CD4-positive, CD25-positive, alpha-beta regulatory T cell (primary cell): ENCODE measurements around the gene AGBL3. TPM values are rescaled to one million over a fixed set of nuclear protein-coding genes. Genes with fewer than 3 reads are reported as not detected.

Source experiments
- ATAC-seq, 2 donors: fragments of 150-1000 bp; cut with Tn5 transposase; one replicate each; pipeline ENCODE4 v1.10.0; 2021; ENCODE audit warnings: low read depth in 2 of 2, moderate number of reproducible peaks in 2 of 2, moderate library complexity in 1 of 2
- DNase-seq, 3 donors: peaks; one replicate each; pipeline versions ENCODE4 v3.0.0 to v3.0.0-alpha.2; 2012 to 2022; ENCODE audit warnings: mixed read lengths in 1 of 3
- H3K27ac ChIP-seq: one replicate; pipeline ENCODE4 v1.7.0; 2013; ENCODE audit warnings: mild to moderate bottlenecking, low read length; ENCODE audit not compliant: insufficient read depth, poor library complexity, severe bottlenecking
- H3K27me3 ChIP-seq: one replicate; pipeline ENCODE4 v1.7.0; 2013; ENCODE audit warnings: low read length; ENCODE audit not compliant: control insufficient read depth, insufficient read depth
- H3K36me3 ChIP-seq: one replicate; pipeline ENCODE4 v1.7.0; 2013; ENCODE audit warnings: mild to moderate bottlenecking, low read length, moderate library complexity; ENCODE audit not compliant: control insufficient read depth, insufficient read depth
- H3K4me1 ChIP-seq: 2 replicates; pipeline ENCODE4 v1.7.0; 2013; ENCODE audit warnings: mild to moderate bottlenecking, low read length; ENCODE audit not compliant: insufficient read depth, control insufficient read depth, poor library complexity, severe bottlenecking
- H3K4me3 ChIP-seq: one replicate; pipeline ENCODE4 v1.7.0; 2013; ENCODE audit warnings: low read depth, mild to moderate bottlenecking, low read length, moderate library complexity
- H3K9me3 ChIP-seq, 2 experiments: 1 replicate in 1 of 2; 2 replicates in 1 of 2; pipeline ENCODE4 v1.7.0; 2013; ENCODE audit warnings: low read length in 2 of 2, mild to moderate bottlenecking in 1 of 2, moderate library complexity in 1 of 2; ENCODE audit not compliant: control insufficient read depth in 2 of 2
- H3K27ac Mint-ChIP-seq, 3 donors: one replicate each; pipeline ENCODE4 v1.8.0; 2020 to 2022; ENCODE audit warnings: mild to moderate bottlenecking in 3 of 3, mixed read lengths in 3 of 3, moderate library complexity in 2 of 3
- H3K27me3 Mint-ChIP-seq: one replicate; pipeline ENCODE4 v1.8.0; 2022; ENCODE audit warnings: mild to moderate bottlenecking, mixed read lengths
- H3K36me3 Mint-ChIP-seq: one replicate; pipeline ENCODE4 v1.8.0; 2020; ENCODE audit warnings: mixed read lengths
- H3K4me1 Mint-ChIP-seq, 4 donors: one replicate each; pipeline ENCODE4 v1.8.0; 2020 to 2022; ENCODE audit warnings: mixed read lengths in 4 of 4, mild to moderate bottlenecking in 1 of 4
- H3K4me3 Mint-ChIP-seq, 4 donors: one replicate each; pipeline ENCODE4 v1.8.0; 2020 to 2022; ENCODE audit warnings: mild to moderate bottlenecking in 4 of 4, mixed read lengths in 4 of 4, moderate library complexity in 3 of 4
- H3K9me3 Mint-ChIP-seq, 7 donors: one replicate each; pipeline ENCODE4 v1.8.0; 2020 to 2022; ENCODE audit warnings: mixed read lengths in 7 of 7, mild to moderate bottlenecking in 3 of 7, moderate library complexity in 2 of 7
- polyA plus RNA-seq, 4 donors: library from polyadenylated mRNA; unstranded; fragments of 300-500 nt; fragmentation: Illumina TruSeq; gene quantifications; one replicate each; pipeline ENCODE4 v1.2.3, GENCODE V29; 2021
- total RNA-seq: library from RNA; stranded (reverse); gene quantifications from one replicate; pipeline ENCODE4 v1.2.3, GENCODE V29; 2022

Gene AGBL3
- total and polyA plus RNA-seq, 5 donors from 2014 or later: 0.37 to 1.0 (median 0.80) TPM; not detected in 1

DNA sequence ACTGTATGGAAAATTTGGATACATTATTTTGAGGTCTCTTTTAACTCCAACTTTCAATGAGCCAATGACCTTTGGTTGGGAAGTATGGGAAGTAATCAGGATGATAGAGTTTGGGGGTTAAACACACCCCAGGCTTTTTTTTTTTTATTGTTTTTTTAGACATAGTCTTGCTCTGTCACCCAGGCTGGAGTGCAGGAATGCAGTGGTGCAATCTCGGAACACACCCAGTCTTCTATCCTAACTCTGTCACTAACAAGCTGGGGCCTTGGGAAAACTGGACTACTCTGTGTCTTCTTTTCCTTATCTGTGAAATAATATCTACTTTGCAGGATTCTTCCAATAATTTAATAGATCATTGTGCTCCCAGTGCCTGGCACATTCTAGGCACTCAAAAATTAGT, 37.6 kb upstream of the AGBL3 start:
- Mint-ChIP-seq H3K27me3 (peaks cover 4% of the 10 kb centered on the region), H3K27ac (no peak overlapping the region), H3K4me3 (no peak overlapping the region), H3K4me1 (peaks cover 0 to 11% (median 0%) of the 10 kb centered on the region in 4 donors), H3K9me3 (peaks cover 0 to 1% (median 0%) of the 10 kb centered on the region in 7 donors), H3K36me3 (no peaks in the 10 kb centered on the region)
- no peaks in the 10 kb centered on the region for H3K27me3 ChIP-seq
- H3K36me3 ChIP-seq: no peaks in the 10 kb centered on the region
- ATAC-seq (no peak), DNase-seq (no peak)
- H3K9me3 ChIP-seq: no peaks in the 10 kb centered on the region
- no peak overlapping the region for H3K27ac ChIP-seq
- no peak overlapping the region for H3K4me3 ChIP-seq
- H3K4me1 ChIP-seq: no peaks in the 10 kb centered on the region

DNA sequence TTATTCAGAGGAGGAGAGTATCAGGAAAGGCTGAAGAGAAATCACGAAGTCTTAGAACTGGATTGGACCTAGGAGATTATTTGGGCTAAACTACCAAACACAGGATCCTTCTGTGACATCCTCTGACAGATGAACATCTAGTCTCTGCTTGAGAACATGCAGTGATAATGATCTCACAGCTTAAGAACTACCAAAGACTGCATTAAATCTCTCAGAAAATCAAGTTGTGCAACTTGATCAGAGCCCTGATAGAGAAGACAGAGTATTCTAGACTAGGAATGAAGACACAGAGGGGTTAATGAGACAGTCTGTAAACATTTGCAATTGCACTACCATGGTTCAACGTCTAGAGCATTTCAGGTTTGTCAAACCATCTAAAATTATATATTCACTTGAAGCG, 37.1 kb upstream of the AGBL3 start:
- Histone ChIP-seq H3K27ac (no peak overlapping the region), H3K27me3 (no peaks in the 10 kb centered on the region), H3K9me3 (no peaks in the 10 kb centered on the region), H3K36me3 (no peaks in the 10 kb centered on the region), H3K4me1 (no peaks in the 10 kb centered on the region), H3K4me3 (no peak overlapping the region)
- ATAC-seq (no peak), DNase-seq (no peak)
- Mint-ChIP-seq H3K27me3 (peaks cover 4% of the 10 kb centered on the region), H3K36me3 (no peaks in the 10 kb centered on the region), H3K27ac (no peak overlapping the region), H3K9me3 (peaks cover 0 to 1% (median 0%) of the 10 kb centered on the region in 7 donors), H3K4me1 (peaks cover 0 to 11% (median 0%) of the 10 kb centered on the region in 4 donors), H3K4me3 (no peak overlapping the region)

DNA sequence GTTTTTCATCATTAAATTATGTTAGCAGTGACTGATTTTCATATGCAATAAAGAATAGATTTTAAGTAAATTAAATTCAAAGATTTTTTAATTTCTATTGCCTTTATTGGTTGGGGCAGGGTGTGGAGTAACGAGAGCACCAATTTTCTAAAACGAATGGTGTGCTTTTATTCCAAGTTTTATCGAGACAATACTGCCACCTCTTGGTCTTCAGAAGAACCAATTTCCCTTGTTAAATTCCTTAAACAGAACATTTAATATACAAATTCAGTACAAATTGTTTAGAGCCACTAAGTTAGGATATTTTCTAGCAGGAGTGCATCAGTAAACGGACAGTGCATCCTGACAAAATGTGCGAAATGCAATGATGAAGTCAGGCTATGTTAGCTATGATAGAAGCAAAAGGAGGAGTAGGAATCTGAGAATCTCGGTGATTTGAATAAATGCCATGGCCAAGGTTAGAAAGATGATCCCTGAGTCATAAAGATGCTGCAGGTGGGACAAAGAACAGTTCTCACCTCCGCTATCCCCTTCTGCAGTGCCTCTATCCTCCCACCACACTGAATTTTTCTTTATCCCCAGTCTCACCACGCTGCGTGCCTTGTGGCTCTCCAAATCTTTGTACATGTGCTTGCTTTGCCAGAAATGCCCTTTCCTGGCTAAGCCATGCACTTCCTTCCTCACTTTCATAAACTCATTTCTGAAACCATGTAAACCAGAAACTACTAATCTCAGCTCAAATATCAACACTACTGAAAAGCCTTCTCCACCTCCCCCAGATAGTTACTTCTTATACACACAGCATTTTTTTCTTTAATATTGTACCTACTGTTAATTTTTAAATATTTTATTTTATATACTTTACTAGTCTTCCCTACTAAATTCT, 31.9 kb upstream of the AGBL3 start:
- Mint-ChIP-seq H3K9me3 (no peaks in the 10 kb centered on the region), H3K36me3 (no peaks in the 10 kb centered on the region), H3K4me3 (no peak overlapping the region), H3K27ac (no peak overlapping the region), H3K27me3 (peaks cover 16% of the 10 kb centered on the region), H3K4me1 (no peaks in the 10 kb centered on the region)
- H3K4me1 ChIP-seq: no peaks in the 10 kb centered on the region
- H3K36me3 ChIP-seq: no peaks in the 10 kb centered on the region
- H3K27ac ChIP-seq: no peak overlapping the region
- H3K9me3 ChIP-seq: no peaks in the 10 kb centered on the region
- peak in 2 of 3 donors; percentile 39 to 53 for DNase-seq
- H3K27me3 ChIP-seq: no peaks in the 10 kb centered on the region
- peak in 1 of 2 donors; percentile 34 for ATAC-seq
- no peak overlapping the region for H3K4me3 ChIP-seq

DNA sequence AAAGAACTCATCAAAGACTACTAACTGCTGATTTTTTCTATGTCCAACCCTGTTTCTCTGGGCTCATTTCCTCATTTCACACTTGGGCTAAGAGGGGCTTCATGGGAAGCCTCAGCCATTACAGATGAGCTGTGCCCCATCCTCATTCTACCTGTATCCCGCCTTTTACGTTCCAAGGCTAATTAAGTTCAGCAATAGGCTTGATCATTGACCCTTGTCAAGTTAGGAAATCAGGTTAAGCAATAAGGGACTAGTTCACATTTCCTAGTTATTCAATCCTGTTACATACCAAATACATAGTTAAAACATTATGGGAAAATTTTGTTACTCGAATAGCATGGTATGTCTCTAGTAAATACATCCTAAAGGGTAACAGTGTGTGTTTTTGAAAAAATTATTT, 29.3 kb upstream of the AGBL3 start:
- H3K4me3 Mint-ChIP-seq: no peak overlapping the region

DNA sequence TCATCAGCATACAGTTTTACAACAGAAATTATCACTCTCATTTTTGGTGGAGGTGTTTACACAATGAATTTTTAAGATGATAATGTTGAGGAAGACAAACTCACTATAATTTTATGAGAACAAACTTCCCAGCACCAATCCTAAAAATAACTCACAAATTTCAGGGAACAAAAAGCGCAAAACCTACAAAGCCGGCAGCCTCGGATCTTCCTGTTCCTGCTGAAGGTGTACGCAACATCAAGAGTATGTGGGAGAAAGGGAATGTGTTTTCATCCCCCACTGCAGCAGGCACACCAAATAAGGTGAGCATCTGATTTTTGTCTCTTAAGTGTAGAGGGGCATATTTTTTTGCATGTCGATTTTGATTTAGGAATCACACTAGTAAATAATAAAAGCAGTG, 26.5 kb upstream of the AGBL3 start:
- H3K4me3 ChIP-seq: no peak overlapping the region
- H3K4me1 Mint-ChIP-seq: no peaks in the 10 kb centered on the region
- no peaks in the 10 kb centered on the region for H3K36me3 ChIP-seq
- no peak overlapping the region for H3K27ac ChIP-seq
- no peak overlapping the region for H3K4me3 Mint-ChIP-seq
- H3K27ac Mint-ChIP-seq: no peak overlapping the region
- ATAC-seq: no peak
- H3K4me1 ChIP-seq: no peaks in the 10 kb centered on the region
- H3K27me3 Mint-ChIP-seq: peaks cover 7% of the 10 kb centered on the region
- no peaks in the 10 kb centered on the region for H3K27me3 ChIP-seq
- H3K9me3 ChIP-seq: no peaks in the 10 kb centered on the region
- no peaks in the 10 kb centered on the region for H3K36me3 Mint-ChIP-seq
- no peaks in the 10 kb centered on the region for H3K9me3 Mint-ChIP-seq
- DNase-seq: no peak

More for the DNA sequence above, 29.3 kb upstream of the AGBL3 start:
- Histone ChIP-seq H3K4me3 (no peak overlapping the region), H3K9me3 (no peaks in the 10 kb centered on the region), H3K4me1 (no peaks in the 10 kb centered on the region), H3K36me3 (no peaks in the 10 kb centered on the region), H3K27me3 (no peaks in the 10 kb centered on the region), H3K27ac (no peak overlapping the region)
- no peaks in the 10 kb centered on the region for H3K4me1 Mint-ChIP-seq
- DNase-seq (no peak), ATAC-seq (no peak)
- no peaks in the 10 kb centered on the region for H3K9me3 Mint-ChIP-seq
- H3K36me3 Mint-ChIP-seq: no peaks in the 10 kb centered on the region
- H3K27me3 Mint-ChIP-seq: peaks cover 13% of the 10 kb centered on the region
- no peak overlapping the region for H3K27ac Mint-ChIP-seq

DNA sequence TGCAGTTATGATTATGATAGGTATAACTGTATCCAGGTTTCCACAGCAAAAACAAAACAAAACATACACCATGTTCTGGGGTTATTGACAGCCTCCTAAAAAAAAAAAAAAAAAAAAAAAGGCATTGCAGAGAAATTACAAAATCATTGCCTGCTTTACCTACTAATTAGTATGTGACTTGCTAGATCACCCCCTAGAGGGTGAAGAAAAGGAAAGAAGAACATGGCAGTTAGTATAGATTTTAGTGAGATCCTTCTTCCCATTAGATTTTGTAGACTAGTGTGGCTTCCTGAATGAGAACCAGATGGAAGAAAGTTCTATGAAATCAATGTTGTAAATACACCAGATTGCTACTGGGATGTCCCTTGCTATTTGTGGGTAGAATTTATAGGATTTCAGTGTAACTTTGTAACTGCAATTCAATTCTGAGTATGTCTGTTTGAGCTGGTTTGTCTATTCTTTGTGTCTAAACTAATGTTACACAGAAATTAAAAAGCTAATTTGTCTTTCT, 24.0 kb upstream of the AGBL3 start:
- H3K27me3 Mint-ChIP-seq: peaks cover 13% of the 10 kb centered on the region
- no peak overlapping the region for H3K4me3 ChIP-seq
- H3K9me3 Mint-ChIP-seq: no peaks in the 10 kb centered on the region
- no peaks in the 10 kb centered on the region for H3K4me1 ChIP-seq
- H3K36me3 Mint-ChIP-seq: no peaks in the 10 kb centered on the region
- H3K27ac Mint-ChIP-seq: no peak overlapping the region
- no peak overlapping the region for H3K27ac ChIP-seq
- H3K36me3 ChIP-seq: no peaks in the 10 kb centered on the region
- ATAC-seq: no peak
- no peaks in the 10 kb centered on the region for H3K27me3 ChIP-seq
- DNase-seq: no peak
- no peak overlapping the region for H3K4me3 Mint-ChIP-seq
- no peaks in the 10 kb centered on the region for H3K9me3 ChIP-seq
- H3K4me1 Mint-ChIP-seq: no peaks in the 10 kb centered on the region

DNA sequence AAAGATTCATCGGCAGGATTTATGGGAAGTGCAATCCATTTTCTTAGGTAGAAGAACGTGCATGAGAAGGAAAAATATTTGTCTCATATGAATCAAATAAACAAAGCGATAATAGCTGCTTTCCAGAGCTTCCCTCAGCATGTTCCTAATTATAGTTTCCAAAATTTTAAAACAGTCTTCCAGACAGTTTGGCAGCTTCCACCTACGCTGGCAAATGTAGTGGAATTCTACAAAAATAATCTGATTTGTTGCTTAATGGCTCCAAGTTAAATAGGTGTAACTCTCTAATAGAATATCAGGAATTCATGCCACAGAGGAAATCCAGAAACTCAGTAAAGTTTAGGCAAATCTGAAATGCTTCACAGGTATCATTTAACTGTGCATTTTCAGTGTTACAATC, 23.3 kb upstream of the AGBL3 start:
- H3K4me1 Mint-ChIP-seq: no peaks in the 10 kb centered on the region
- H3K4me3 Mint-ChIP-seq: no peak overlapping the region
- H3K36me3 ChIP-seq: no peaks in the 10 kb centered on the region
- no peaks in the 10 kb centered on the region for H3K27me3 ChIP-seq
- H3K27me3 Mint-ChIP-seq: peaks cover 9% of the 10 kb centered on the region
- no peak overlapping the region for H3K27ac ChIP-seq
- H3K4me1 ChIP-seq: no peaks in the 10 kb centered on the region
- H3K27ac Mint-ChIP-seq: no peak overlapping the region
- DNase-seq (no peak), ATAC-seq (no peak)
- no peaks in the 10 kb centered on the region for H3K36me3 Mint-ChIP-seq
- H3K9me3 ChIP-seq: no peaks in the 10 kb centered on the region
- H3K4me3 ChIP-seq: no peak overlapping the region
- peaks cover 0 to 2% (median 0%) of the 10 kb centered on the region in 7 donors for H3K9me3 Mint-ChIP-seq

DNA sequence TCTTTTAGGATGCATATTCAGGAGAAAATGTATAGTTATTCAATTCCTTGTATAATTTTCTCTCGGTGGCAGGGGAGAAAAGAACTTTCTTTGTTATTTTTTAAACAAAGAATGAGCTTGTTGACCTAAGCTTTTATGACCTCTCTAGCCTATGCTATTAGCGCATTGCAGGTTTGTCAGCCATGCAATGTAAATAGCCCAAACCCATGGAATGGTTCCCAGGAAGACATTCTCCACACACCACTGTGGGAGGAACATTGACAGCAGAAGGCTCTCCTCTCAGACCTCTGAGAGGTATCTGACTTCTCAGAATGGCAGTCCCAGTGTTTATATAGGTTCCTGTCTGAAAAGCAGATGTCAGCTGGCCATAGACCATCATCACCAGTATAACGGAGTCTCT, 19.6 kb upstream of the AGBL3 start:
- H3K36me3 Mint-ChIP-seq: no peaks in the 10 kb centered on the region
- no peak overlapping the region for H3K27ac ChIP-seq
- H3K9me3 ChIP-seq: no peaks in the 10 kb centered on the region
- no peaks in the 10 kb centered on the region for H3K4me1 ChIP-seq
- H3K27me3 ChIP-seq: peaks cover 1% of the 10 kb centered on the region
- H3K36me3 ChIP-seq: no peaks in the 10 kb centered on the region
- H3K27ac Mint-ChIP-seq: no peak overlapping the region
- H3K27me3 Mint-ChIP-seq: peaks cover 8% of the 10 kb centered on the region
- DNase-seq (no peak), ATAC-seq (no peak)
- H3K4me3 Mint-ChIP-seq: no peak overlapping the region
- no peaks in the 10 kb centered on the region for H3K4me1 Mint-ChIP-seq
- H3K9me3 Mint-ChIP-seq: peaks cover 0 to 2% (median 0%) of the 10 kb centered on the region in 7 donors
- H3K4me3 ChIP-seq: no peak overlapping the region
